Suprapubic skin (tissue), 4 donors: ENCODE data around the gene ARID4B.

ENCODE experiments used
- CTCF ChIP-seq, 2 donors: fragments of 200-600 bp in 1 of 2; fragments of 450-650 bp in 1 of 2; sonication (generic) in 1 of 2; IDR thresholded peaks; one replicate each; pipeline ENCODE4 v1.5.1; 2016 to 2019; ENCODE audit warnings: antibody characterized with exemption in 2 of 2, mild to moderate bottlenecking in 1 of 2, moderate library complexity in 1 of 2
- EP300 ChIP-seq: sonication (generic); formaldehyde crosslinking; IDR thresholded peaks from one replicate; pipeline ENCODE4 v1.6.1; 2017; ENCODE audit warnings: antibody characterized with exemption
- POLR2AphosphoS5 ChIP-seq, 3 donors: sonication (generic); formaldehyde crosslinking; IDR thresholded peaks; one replicate each; pipeline ENCODE4 v1.6.1; 2017; ENCODE audit warnings: antibody characterized with exemption in 3 of 3

- TF ChIP-seq EP300 (no peak), CTCF (IDR thresholded peaks at IDR 0.05) (no peak), POLR2AphosphoS5 (IDR thresholded peaks at IDR 0.05) (no peak)
These were observed 20.5 kb downstream of the ARID4B start for GRCh38 chr1:235307158-235308124.
